Ascending aorta (tissue), 2 donors: Measurements from ENCODE around the gene SMIM7. TPM values are rescaled to one million over a fixed set of nuclear protein-coding genes. Genes with fewer than 3 reads are reported as not detected.
A peak's percentile ranks its signal among the peaks of the same experiment; 100 is the strongest.

ENCODE experiments used
- DNase-seq, 2 donors: peaks; one replicate each; pipeline ENCODE4 v3.0.0-alpha.2; 2019; ENCODE audit warnings: low spot score in 2 of 2
- H3K27ac ChIP-seq, 2 donors: fragments of 200-600 bp; sonication (generic); one replicate each; pipeline ENCODE4 v1.5.1; 2016 to 2017; ENCODE audit warnings: mild to moderate bottlenecking in 1 of 2
- H3K27me3 ChIP-seq: fragments of 200-600 bp; sonication (generic); one replicate; pipeline ENCODE4 v1.5.1; 2017
- H3K36me3 ChIP-seq, 2 donors: fragments of 200-600 bp; sonication (generic); one replicate each; pipeline ENCODE4 v1.5.1; 2016
- H3K4me1 ChIP-seq, 2 donors: fragments of 200-600 bp; sonication (generic); one replicate each; pipeline ENCODE4 v1.5.1; 2016 to 2017; ENCODE audit warnings: mild to moderate bottlenecking in 1 of 2
- H3K4me3 ChIP-seq, 2 donors: fragments of 200-600 bp; sonication (generic); one replicate each; pipeline ENCODE4 v1.5.1; 2016 to 2017; ENCODE audit warnings: mild to moderate bottlenecking in 1 of 2
- H3K9me3 ChIP-seq, 2 donors: fragments of 200-600 bp; sonication (generic); one replicate each; pipeline ENCODE4 v1.5.1; 2016
- intact Hi-C: fragments of 100-400 bp; cut with DNase I; formaldehyde crosslinking; loops from one replicate; pipeline ENCODE4 v1.15.1; 2023
- total RNA-seq: library from RNA; depleted of rRNA; stranded (reverse); fragments of >200 nt; gene quantifications from one replicate; pipeline ENCODE4 v1.1.0, GENCODE V29; 2016
- TF ChIP-seq, protein P1 (sequence below), 3 experiments: fragments of 200-600 bp in 2 of 3; fragments of 450-650 bp in 1 of 3; sonication (generic) in 2 of 3; IDR thresholded peaks; one replicate each; pipeline ENCODE4 v1.5.1; 2016 to 2019; ENCODE audit warnings: antibody characterized with exemption in 3 of 3, mild to moderate bottlenecking in 1 of 3, moderate library complexity in 1 of 3

The SMIM7 gene
- total RNA-seq, 1 donor from 2014 or later = 16.7 TPM

- no peaks in the 10 kb centered on the region for H3K9me3 ChIP-seq
- intact Hi-C loops = no loop called here
- H3K4me3 ChIP-seq = peak overlapping the region; percentile 95 to 97
- peaks cover 7 to 17% of the 10 kb centered on the region in 2 donors for H3K4me1 ChIP-seq
- TF ChIP-seq, protein P1, sequence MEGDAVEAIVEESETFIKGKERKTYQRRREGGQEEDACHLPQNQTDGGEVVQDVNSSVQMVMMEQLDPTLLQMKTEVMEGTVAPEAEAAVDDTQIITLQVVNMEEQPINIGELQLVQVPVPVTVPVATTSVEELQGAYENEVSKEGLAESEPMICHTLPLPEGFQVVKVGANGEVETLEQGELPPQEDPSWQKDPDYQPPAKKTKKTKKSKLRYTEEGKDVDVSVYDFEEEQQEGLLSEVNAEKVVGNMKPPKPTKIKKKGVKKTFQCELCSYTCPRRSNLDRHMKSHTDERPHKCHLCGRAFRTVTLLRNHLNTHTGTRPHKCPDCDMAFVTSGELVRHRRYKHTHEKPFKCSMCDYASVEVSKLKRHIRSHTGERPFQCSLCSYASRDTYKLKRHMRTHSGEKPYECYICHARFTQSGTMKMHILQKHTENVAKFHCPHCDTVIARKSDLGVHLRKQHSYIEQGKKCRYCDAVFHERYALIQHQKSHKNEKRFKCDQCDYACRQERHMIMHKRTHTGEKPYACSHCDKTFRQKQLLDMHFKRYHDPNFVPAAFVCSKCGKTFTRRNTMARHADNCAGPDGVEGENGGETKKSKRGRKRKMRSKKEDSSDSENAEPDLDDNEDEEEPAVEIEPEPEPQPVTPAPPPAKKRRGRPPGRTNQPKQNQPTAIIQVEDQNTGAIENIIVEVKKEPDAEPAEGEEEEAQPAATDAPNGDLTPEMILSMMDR (IDR thresholded peaks at IDR 0.05) = no peak
- DNase-seq = no peak
- H3K27me3 ChIP-seq = no peaks in the 10 kb centered on the region
- peak overlapping the region; percentile 78 to 87 for H3K27ac ChIP-seq
- peaks cover 0 to 5% of the 10 kb centered on the region in 2 donors for H3K36me3 ChIP-seq
These were observed 33.1 kb downstream of the SMIM7 start for GRCh38 chr19:16626796-16627192.

DNA sequence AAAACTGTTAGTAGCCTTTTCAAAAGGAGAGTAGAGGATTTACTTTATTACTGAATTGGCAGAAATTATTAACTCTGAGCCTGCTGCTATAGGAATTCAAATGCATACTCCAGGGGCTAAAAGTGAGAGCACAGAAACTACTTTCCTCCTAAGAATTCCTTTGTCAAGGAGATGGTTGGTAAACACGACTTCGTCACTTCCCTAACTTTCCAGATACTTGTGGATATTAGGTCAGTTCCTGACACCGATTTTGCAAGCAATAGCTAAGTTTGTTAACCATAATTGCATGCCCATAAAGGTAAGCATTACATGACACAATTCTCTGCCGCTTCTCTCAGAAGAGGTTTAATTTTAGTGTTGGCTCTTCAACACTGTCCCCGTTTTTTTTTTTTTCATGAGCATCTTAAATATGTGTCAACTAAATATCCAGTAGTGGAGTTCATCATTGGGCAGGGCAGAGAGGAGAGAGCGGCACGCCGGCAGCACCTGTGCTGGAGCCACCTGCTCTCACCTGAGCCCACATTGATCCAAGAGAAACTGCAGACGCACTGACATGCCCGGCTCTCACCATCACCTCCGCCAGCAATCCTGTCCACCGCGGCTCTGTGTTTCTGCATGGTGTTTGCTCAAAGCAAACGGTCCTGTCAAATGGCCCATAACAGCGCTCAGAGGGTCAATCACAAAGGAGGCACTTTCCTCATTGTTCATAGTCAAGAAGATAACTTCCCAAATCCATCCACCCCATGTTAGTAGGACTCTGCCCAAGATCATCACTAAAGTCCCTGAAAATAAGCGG, 34.6 kb downstream of the SMIM7 start:
- TF ChIP-seq, protein P1 (IDR thresholded peaks at IDR 0.05) = no peak
- no peak overlapping the region for H3K4me3 ChIP-seq
- no peak for DNase-seq
- intact Hi-C loops = no loop called here
- H3K9me3 ChIP-seq = no peaks in the 10 kb centered on the region
- peaks cover 0 to 5% of the 10 kb centered on the region in 2 donors for H3K36me3 ChIP-seq
- H3K27ac ChIP-seq = no peak overlapping the region
- no peaks in the 10 kb centered on the region for H3K27me3 ChIP-seq
- peaks cover 7 to 17% of the 10 kb centered on the region in 2 donors for H3K4me1 ChIP-seq

- no peaks in the 10 kb centered on the region for H3K27me3 ChIP-seq
- TF ChIP-seq, protein P1 (IDR thresholded peaks at IDR 0.05) = no peak
- H3K4me3 ChIP-seq = no peak overlapping the region
- no peak overlapping the region for H3K27ac ChIP-seq
- no peaks in the 10 kb centered on the region for H3K9me3 ChIP-seq
- H3K36me3 ChIP-seq = peaks cover 0 to 5% of the 10 kb centered on the region in 2 donors
- H3K4me1 ChIP-seq = peaks cover 10 to 23% of the 10 kb centered on the region in 2 donors
- intact Hi-C loops = no loop called here
- DNase-seq = no peak
These were observed 35.7 kb downstream of the SMIM7 start for GRCh38 chr19:16624236-16624635.

DNA sequence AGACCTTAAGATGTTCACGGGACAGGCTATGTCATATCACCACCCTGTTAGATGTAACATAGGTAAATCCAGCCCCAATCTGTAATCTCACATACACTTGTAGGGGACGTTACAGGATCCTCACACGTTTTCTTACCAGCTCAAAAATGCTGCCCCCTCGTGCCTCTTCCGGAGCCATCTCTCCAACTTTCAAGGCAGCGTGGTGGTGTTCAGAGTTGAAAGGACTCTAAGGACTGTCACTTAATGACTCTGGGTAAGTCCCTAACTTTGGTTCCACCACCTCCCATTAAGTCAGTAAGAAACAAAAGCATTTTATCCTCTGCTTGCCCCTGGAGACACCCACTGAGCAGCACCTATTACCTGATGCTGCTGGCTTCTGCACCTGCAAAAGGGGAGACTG, 36.4 kb downstream of the SMIM7 start:
- no peaks in the 10 kb centered on the region for H3K27me3 ChIP-seq
- H3K36me3 ChIP-seq = peaks cover 0 to 5% of the 10 kb centered on the region in 2 donors
- intact Hi-C loops = no loop called here
- TF ChIP-seq, protein P1 (IDR thresholded peaks at IDR 0.05) = no peak
- no peaks in the 10 kb centered on the region for H3K9me3 ChIP-seq
- no peak overlapping the region for H3K27ac ChIP-seq
- no peak overlapping the region for H3K4me3 ChIP-seq
- no peak for DNase-seq
- H3K4me1 ChIP-seq = peaks cover 10 to 21% of the 10 kb centered on the region in 2 donors

DNA sequence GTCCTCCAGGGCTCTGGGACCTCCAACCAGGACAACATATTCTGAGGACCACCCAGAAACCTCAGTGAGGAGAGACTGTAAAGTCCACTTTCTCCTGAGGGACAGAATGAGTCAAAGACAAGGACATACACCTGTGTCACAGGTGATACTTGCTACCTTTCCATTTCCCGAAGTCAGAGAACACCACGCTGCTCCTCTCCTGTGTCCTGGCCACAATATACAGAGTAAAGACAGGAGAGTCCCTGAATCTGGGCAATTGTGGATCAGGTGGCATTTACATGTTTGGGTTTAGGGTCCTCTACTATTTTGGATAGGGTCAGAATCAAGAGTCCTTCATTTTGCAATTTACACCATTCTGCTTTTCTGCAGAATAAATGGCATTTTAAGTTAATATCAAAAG, 36.9 kb downstream of the SMIM7 start:
- Histone ChIP-seq H3K4me1 (peaks cover 10 to 21% of the 10 kb centered on the region in 2 donors), H3K27ac (no peak overlapping the region), H3K4me3 (no peak overlapping the region), H3K9me3 (no peaks in the 10 kb centered on the region), H3K27me3 (no peaks in the 10 kb centered on the region), H3K36me3 (peaks cover 0 to 5% of the 10 kb centered on the region in 2 donors)
- TF ChIP-seq, protein P1 (IDR thresholded peaks at IDR 0.05) = no peak
- DNase-seq = no peak
- intact Hi-C loops = no loop called here
